GM19240 (cell line): Measurements from ENCODE around the gene LONRF3.

Experiments used
- DNase-seq: peaks from one replicate; pipeline ENCODE4 v3.0.0; 2011; ENCODE audit warnings: low spot score; ENCODE audit not compliant: insufficient read length

The LONRF3 gene

DNA sequence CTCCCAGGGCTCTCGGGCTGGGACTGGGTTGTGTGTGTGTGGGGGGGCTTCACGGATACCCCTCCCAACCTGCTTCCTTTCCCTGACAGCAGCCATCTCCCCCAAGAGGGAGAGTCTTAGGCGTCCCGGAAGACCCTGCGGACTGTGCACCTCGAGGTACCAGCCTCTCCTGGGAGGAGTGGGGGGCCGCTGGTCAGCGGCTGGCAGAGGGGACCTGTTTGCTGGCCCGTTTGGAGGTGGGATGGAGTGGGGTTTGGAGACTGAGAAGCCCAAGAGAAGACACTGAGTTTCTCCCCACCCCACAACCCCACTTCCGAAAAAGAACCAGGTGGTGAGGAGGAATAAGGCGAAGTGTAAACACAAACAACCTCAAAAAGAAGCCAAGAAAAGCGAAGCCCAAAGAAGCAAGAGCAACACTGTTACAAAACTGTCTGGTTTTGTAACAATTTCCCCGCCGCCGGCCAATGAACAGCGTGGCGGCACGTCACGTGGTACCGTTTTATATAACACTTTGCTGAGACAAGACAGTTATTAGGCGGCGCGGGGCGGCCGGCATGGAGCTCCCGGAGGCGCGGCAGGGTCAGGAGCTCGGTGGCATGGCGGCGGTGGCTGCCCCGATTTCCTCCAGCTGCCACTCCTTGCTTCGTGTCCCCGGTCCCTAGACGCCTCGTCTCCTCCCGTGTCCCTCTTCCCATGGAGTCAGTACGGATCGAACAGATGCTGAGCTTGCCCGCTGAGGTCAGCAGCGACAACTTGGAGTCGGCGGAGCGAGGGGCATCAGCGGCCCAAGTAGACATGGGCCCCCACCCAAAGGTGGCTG lies at the start of gene LONRF3:
TSS of gene LONRF3 (plus strand) at position 531 of the 820 bp plus-strand sequence. CDS start at position 694, 163 bp downstream.
- DNase-seq = no peak

DNA sequence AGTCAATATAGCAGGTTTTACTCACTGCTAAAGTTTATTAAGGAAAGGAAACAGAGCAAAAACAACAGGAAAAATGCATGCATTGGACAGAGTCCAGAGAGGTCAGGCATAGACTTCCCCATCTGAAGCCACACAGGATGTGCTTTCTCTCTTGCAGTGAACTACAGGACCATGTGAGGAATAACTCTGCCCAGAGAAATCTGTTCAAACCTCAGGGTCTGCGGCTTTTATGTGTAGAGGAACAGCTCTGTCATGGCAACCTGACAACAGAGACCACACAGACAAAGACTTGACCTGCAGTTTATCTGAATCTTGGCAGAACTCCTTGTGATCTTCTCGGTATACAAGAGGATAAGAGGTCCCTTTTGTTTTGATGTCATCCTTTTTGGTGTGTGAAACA lies 46.3 kb upstream of the LONRF3 start:
- no peak for DNase-seq

DNA sequence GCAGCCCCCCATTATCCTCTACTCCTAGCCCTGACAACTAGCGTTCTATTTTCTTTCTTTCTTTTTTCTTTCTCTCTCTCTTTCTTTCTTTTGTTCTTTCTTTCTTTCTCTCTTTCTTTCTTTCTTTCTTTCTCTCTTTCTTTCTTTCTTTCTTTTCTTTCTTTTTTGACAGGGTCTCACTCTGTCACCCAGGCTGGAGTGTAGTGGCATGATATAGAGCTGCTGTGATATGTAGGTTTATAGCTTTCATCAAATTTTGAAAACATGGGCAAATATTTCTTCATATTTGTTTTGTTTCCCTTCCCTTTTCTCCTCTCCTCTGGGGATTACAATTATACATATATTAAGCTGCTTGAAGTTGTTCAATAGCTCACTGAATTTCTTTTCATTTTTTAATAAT lies 39.1 kb upstream of the LONRF3 start:
- DNase-seq = no peak

DNA sequence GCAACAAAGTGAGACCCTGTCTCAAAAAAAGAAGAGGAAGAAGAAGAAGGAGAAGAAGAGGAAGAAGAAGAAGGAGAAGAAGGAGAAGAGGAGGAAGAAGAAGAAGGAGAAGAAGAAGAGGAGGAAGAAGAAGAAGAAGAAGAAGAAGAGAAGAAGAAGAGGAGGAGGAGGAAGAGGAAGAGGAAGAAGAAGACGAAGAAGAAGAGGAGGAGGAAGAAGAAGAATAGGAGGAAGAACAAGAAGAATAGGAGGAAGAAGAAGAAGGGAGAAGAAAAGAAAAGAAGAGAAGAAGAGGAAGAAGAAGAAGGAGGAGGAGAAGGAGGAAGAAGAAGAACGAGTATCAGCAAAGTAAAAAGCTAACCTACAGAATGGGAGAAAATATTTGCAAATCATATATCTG lies 33.3 kb upstream of the LONRF3 start:
- no peak for DNase-seq

DNA sequence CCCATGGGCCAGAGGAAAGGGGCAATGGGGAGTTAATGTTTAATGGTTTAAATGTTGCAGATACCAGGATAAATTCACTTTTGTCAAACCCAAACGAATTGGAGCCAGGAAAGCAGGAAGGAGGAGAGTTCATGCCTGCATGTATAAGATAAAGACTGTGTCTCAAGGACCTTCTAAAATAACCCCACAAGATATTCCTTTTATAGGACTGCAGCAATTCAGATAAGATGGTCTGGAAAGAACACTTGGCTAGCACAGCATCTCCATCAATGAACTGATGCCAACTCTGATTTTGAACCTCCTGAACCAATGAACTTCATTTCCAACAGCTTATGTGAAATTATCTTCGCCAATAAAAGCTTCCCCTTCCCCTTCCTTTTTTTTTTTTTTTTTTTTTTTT lies 31.3 kb upstream of the LONRF3 start:
- no peak for DNase-seq

DNA sequence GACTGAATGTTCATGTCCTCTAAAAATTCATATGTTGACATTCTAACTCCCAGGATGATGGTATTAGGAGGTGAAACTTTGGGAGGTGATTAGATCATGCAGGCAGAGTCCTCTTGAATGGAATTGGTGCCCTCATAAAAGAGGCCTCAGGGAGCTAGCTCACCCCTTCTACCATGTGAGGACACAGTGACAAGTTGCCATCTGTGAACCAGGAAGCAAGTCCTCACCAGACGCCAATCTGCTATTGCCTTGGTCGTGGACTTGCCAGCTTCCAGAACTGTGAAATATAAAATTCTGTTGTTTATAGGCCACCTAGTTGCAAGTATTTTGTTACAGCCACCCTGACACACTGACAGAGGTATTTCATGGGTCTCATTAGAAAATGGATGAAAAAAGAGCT lies 28.5 kb upstream of the LONRF3 start:
- no peak for DNase-seq

DNA sequence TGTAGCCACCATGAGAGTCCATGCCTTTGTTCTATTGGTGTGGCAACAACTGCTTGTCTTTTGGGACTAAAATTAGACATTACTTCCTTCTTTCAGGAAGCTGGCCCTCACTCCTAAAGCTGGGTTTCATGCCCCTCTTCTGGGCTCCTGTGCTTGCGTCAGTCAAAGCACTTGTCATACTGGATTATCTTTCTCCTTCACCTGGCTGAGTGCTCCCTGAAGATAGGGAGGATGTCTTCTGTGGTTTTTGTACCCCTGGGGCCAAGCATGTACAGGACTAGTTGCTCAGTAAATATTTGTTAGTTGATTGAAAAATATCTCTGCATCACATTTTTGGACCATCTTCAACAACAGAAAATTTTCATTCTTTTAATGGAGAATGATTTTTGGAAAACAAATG lies 26.1 kb upstream of the LONRF3 start:
- no peak for DNase-seq

DNA sequence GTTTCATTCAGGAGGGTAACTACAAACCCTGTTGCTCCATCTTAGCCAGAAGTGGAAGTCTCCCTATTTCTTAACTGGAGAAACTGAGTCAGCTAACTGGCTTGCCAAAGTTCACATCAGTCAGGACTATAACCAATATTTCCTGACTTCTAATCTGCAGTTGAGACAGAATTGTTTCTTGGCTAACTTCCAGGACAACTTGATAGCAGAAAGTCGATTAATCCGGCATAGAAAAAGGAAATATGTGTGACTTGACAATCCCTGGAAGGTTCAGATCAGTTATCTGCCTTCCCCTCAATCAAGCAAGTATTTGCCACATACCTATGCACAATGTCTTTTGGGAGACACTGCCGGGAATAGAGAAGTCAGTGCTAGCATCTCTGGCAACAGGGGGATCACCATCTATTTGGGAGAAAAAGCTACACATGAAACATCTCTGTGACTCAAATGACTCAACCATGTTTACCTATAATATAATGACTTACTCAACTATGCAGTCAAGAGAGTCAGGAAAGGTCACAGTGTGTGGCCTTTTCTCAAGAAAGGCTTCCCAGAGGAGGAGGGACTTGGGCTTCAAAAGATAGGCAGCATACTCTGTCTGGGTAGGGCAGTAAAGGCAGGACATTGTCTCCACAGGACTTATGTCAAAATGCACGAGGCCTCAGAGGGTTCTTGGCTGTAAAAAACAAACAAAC lies 12.4 kb upstream of the LONRF3 start:
- no peak for DNase-seq

DNA sequence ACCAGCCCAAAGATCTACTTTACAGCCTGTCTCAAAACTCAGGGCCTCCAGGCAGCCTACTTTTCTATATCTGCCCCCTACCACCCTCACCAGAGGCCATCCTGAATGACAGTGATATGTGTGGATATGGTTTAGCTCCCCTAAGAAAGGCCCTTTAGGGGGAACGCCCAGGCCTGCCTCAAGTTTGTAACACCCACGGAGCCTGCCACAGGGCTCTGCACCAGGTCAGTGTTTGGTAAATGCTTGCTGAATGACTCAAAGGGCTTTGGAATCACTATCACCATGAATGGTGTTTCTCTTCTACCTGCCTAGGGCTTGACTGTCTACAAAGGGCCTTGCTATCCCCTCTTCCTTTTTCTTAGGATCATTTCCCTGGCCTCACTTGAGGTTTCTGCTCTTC lies 11.3 kb upstream of the LONRF3 start:
- no peak for DNase-seq

DNA sequence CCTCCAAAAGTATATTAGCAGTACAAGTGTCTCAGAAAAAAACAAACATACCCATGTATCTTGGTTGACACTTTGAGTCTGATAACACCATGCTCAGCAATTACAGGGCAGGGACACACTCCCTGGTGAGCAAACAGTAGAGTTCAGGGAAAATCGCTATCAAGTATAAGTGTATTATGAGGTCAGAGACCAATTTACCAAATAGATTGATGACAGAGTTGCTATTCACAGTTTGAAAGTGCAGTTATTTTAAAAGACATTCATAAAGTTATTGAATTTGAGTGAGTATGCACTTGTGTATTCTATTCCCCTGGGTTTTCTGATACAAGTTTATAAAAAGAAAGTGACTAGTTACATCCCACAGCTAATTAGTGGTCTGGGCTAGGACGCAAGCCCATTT lies 10.2 kb upstream of the LONRF3 start:
- DNase-seq = no peak

DNA sequence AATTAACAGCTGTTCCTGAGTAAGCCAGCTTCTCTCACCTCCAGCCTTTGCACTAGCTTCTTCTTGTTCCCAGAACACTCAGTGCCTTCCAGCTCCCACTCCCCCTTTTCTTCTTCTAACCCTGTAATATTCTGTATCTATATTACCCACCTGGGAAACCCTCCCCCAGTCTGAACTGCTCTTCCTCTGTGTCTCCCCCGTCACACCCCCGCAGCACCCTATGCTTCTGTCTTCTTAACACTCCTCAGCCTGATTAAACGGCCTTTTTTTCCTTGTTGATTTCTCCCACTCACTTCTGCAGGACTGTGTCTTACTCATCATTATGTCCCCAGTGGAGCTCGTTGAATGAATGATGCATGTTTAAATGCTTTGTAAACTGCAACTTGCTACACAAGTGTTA lies 9.0 kb upstream of the LONRF3 start:
- no peak for DNase-seq

DNA sequence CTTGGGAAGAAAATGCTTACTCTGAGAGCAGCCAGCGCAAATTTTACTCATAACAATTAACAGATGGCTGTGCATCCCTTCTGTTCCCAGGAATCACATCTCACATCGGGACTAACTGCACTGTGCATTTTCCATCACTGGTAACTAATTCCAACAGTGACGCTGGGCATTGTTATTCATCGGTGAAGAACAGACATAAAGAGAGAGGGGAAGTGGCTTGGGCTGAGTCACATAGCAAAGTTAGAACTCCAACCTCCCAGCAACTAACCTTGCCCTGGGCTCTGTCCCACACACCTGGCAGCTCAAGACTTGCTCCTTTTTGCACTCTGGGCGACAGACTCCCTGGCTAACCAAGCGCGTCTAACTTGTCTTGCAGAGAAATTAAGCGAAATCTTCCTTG lies 6.4 kb upstream of the LONRF3 start:
- no peak for DNase-seq

DNA sequence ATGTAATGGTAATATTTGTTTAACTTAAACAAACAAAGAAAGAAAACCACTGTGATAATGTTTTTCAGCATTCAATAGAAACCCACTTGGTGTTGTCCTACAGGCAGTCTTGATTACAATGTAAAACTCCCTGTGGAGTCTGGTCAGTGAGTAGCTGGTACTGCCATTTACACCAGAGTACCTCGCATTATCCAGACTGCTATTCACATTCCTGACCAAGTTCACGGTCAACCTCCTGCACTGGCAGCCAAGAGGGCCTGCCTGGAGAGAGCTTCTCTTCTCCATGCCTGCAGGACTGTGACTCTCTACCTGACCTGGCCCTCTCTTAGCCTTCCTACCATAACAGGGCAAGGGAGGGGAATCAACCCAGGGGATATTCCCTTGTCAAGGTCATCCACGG lies 2.9 kb upstream of the LONRF3 start:
- no peak for DNase-seq

DNA sequence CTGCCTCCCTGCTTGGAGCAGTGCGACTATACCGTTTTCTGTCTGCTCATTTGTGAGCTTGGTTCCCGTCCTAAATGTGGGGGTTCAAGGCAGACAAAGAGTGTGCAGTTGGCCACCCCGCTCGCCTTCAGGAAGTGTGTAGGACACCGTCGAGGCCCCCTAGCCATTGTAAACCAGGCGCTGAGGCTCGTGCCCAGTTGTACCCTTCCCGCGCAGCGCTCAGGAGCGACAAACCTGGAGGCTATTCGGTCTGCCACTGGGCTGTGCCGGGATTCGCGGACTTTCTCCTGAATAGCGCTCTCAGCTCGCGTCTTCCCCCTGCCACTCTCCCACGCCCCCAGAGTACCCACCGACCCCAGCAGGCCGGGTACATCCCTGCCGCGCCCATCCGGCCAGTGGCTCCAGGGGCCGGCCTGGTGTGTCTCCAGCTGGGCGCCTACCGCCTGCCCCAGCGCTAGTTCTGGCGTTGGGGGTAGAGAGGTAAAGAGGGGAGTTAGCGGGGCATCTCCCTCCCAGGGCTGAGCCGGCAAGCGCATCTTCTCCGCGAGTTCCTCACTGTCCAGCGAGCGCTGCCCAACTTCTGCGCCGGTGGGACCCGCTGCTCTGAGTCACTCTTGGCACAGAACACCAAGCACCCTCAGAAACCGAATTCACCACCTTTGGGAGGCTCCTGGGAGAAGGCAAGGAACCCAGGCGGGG lies 880 bp upstream of the LONRF3 start:
- no peak for DNase-seq

DNA sequence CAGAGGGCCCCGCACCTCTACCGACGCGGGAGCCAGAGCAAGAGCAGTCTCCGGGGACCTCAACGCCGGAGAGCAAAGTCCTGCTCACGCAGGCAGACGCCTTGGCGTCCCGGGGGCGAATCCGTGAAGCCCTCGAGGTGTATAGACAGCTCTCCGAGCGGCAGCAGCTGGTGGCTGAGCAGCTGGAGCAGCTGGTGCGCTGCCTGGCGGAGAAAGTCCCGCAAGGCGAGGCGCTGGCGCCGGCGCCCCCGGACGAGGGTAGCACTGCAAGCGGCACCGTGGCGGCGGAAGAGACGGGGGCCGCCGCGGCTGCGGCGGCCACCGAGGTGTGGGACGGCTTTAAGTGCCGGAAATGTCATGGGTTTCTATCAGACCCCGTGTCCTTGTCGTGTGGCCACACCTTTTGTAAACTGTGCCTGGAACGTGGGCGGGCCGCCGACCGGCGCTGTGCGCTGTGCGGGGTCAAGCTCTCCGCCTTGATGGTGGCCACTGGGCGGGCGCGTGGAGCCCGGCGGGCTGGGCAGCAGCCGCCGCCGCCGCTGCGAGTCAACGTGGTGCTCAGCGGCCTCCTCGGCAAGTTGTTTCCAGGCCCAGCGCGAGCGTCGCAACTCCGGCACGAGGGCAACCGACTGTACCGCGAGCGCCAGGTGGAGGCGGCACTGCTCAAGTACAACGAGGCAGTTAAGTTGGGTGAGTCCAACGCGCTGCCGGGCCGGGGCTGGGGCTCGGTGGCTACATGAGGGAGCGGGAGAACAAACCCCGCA lies 672 bp downstream of the LONRF3 start:
- DNase-seq = no peak

DNA sequence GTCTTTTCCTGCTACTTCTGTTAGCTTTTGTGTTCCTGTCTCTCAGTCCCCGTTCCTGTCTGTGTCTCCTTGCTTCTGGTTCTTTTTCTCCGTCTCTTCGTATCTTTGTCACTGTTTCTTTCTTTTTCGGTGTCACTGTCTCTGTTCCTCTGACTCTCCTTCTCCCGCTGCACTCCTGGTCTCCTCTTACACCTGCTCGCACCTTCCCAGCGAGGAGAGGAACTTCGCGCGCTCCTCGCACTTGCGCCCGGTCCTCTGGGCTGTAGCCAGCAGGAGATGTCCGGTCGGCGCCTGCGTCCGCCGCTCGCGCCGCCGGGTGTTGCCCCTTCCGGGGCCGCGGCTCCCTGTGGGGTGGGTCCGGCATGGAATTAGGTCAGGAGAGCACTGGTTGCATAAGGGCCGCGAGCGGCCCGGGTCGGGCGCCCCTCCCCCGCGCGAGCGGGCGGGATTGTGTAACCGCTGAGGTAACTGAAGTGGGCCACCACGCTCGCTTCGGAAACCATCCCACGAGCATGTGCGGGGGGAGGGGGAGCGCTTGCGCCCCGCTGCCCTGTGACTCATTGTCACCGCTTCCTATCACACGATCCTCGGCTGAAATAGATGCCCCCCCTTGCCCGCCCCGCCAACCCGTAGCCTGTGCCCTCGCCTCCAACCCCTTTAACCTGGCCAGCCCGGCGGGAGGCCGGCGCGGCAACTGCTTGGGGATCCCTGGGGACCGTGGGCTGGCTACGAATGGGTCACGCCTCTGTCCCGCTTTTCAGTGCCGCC lies 1.6 kb downstream of the LONRF3 start:
- no peak for DNase-seq

DNA sequence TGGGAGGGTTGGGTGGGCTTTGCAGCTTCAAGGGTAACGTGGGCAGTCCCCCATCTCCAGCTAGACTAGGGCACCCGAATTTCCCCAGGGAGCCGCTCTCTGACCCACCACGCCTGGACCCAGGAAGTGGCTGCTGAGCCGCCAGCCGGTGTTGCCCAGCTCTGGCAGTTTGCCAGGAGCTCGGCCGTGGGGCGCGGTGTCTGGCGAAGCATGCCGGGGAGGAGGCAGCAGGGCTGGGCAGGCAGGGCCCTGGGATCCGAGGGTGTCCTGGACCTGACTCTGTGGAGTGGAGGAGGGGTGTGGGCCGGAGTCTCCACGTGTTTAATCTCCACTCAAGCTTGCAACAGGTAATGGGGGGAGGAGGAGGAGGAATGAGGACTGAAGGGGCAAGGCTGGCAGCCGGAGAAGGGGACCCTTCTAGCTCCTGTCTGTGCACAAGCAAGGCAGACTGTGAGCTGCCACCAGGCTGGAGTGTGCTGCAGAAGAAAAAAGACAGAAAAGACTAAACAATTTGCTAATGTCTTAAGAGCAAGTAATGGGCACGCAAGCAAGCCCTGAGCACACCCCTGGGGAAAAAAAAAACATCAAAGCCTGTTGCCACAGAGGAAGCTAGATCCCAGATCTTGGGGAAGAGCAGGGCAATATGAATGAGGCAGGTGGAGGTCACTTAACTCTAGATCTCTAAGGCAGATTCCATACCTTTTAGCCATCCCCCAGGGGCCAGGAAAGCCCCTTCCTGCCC lies 2.4 kb downstream of the LONRF3 start:
- no peak for DNase-seq

DNA sequence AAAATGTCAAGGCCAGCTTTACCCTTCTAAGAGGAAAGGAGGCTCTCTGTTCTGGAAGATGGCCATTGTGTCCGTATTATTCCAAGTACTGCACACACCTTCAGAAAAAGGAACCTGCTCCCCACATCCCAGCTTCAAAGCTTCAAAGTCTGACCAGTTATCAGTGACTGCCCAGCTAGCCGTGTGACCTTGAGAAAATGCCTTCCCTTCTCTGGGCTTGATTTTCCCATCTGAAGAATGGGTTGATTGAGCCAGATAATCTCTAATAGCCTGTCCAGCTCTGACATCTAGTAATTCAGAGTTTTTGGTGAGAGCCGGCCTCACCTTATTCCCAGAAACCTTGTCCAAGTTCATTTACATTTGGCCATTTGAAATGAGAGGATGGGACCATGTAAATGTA lies 3.0 kb downstream of the LONRF3 start:
- no peak for DNase-seq

DNA sequence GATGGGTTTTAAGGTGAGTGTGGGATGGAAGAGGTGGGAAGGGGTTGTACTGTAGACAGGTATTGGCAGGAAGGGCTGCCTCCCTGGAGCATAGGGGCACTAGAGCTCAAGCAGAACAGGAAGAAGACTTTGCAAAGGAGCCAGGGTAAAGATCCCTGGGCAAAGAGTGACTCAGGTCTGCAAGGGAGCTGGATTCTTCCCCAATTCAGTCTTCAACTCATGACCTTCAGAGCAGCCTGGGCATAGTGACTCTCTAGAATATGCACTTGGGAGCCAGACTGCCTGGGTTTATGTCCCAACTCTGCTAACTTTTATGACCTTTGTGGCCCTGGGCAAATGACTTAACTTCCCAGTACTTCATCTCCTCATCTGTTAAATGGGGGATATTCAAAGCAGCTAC lies 4.0 kb downstream of the LONRF3 start:
- DNase-seq = no peak

DNA sequence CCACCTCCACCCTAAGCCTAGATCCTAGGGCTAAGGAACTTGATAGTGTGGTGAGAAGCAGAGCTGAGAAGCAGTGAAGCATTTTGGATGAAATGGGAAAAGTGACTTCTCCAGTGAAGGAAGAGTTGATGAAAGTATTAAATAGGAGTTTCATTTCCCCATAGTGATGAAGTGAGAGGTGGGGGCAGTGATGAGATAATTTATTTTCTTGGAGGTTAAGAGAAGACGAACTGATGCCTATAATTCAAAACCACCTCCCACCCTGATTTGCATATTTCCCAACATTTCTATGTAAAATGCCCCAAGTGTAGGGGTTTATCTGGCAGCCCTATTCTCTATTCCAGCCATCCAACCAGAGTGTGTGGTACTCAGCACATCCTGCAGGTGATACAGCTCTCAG lies 6.3 kb downstream of the LONRF3 start:
- DNase-seq = no peak
